ENCODE data around the gene EPHA1.

Gene EPHA1

DNA sequence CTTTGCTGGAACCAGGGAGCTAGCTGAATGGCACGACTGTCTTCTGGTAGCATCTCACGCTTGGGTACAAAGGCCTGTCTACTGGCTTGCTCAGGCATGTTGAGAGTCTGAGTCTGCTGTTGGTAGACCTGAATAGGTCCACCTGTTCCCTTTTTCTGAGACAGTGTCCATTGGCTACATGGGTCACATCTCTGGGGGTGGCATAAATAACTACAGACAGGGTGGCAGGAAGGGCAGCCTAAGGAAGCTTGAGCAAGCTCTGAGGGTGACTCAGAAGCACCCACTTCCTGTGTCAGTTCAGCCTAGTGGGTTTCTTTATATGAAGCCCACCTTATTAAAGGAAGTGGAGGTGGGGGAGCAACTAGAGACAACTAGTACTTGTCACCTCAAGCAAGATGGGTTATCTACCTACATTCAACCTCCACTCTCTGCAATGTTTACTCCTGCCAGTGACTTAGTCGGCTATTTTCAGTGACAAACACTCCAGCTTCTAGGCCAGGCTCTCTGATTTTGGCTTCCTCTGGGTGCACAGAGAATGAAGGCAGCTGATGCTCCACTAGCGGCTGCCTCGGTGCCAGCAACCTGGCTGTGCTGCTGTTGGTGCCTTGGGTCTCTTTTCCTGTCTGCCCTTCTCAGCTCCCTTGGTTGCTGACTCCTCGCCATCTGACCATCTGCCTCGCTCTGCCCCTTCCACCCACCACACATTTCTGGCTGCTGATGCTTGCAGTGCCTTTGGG is 33.2 kb downstream of the EPHA1 start:
- TF ChIP-seq EP300 (IDR thresholded peaks at IDR 0.05; ENCODE audit: borderline replicate concordance) (no peak), FOXM1 (IDR thresholded peaks at IDR 0.05; ENCODE audit: borderline replicate concordance, low read depth) (no peak)
- TF ChIP-seq, protein P1, sequence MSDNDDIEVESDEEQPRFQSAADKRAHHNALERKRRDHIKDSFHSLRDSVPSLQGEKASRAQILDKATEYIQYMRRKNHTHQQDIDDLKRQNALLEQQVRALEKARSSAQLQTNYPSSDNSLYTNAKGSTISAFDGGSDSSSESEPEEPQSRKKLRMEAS (IDR thresholded peaks at IDR 0.05): no peak

DNA sequence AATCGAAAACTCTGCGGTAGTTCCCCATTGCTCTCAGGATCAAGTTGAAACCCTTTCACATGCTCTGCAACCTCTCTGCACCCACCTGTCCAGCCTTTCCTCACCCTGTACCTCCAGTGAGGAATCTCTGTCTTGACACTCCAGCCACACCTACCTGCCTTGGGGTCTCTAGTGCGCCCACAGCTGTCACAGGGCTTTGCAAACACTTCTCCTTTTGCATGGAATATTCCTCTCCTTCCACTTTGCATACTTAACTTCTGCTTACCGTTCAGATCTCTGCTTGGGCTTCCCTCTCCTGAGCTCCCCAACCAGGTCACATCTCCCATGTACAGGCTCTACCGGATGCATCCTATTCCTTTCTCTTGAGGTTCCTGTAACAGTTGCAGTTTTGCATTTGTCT is 34.1 kb downstream of the EPHA1 start:
- no peak for TF ChIP-seq TAF1 (IDR thresholded peaks at IDR 0.05; ENCODE audit: low read depth)

DNA sequence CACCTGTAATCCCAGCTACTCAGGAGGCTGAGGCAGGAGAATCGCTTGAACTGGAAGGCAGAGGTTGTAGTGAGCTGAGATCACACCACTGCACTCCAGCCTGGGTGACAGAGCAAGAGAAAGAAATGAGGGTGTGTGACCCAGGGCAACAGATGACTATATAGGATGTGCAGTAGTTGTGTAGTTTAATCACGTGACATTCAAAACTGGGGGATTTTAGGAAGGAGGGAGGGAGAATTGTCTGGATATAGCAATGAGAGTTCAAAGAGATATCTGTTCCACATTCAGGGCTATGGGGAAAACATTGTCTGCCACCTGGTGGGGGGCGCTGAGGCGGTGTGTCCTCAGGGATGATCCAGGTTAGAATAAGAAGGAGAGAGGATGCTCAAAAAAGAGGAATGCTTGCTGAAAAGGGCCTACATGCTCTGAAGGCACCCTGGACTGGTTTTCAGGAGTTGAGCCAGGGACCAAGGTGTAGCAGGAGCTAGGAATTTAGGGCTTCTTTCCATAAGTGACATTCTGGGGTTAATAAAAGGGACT is 35.3 kb downstream of the EPHA1 start:
- TF ChIP-seq NFIC (IDR thresholded peaks at IDR 0.05): no peak
- TF ChIP-seq, protein P1 (IDR thresholded peaks at IDR 0.05): no peak
- no peak for TF ChIP-seq YY1 (IDR thresholded peaks at IDR 0.05; ENCODE audit: low read depth)

DNA sequence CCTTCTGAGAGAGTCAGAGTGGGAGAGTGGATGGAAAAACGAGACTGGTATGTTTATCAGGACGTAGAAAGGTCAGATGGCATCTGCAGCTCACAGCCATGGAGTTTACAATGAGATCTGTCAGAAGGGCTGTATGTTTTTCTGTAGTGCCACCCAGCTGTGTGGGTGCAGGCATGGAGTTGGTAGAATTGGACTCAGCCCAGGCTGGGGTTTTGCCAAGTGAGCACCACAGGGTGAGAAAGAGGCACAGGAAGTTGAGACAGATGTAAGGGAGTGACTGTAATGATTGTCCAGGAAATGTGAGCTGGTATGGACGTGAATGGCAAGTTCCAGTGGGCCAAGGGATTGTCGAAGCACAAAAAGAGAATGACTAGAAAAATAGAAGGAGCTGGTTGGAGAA is 36.6 kb downstream of the EPHA1 start:
- TF ChIP-seq EGR1 (IDR thresholded peaks at IDR 0.05) (no peak), FOXM1 (IDR thresholded peaks at IDR 0.05; ENCODE audit: borderline replicate concordance, low read depth) (no peak), TCF12 (IDR thresholded peaks at IDR 0.05; ENCODE audit: low read depth) (no peak), TEAD4 (IDR thresholded peaks at IDR 0.05) (no peak), EP300 (IDR thresholded peaks at IDR 0.05; ENCODE audit: borderline replicate concordance) (no peak), YY1 (IDR thresholded peaks at IDR 0.05; ENCODE audit: low read depth) (no peak), TAF1 (IDR thresholded peaks at IDR 0.05; ENCODE audit: low read depth) (no peak), ZBTB7A (IDR thresholded peaks at IDR 0.05; ENCODE audit: low read depth) (no peak), RAD21 (IDR thresholded peaks at IDR 0.05; ENCODE audit: low read depth) (peak; percentile 50; the same call in 1 of the 2 replicates), CEBPB (IDR thresholded peaks at IDR 0.05) (no peak), CREB1 (IDR thresholded peaks at IDR 0.05; ENCODE audit: low read depth) (no peak), NFIC (IDR thresholded peaks at IDR 0.05) (peak; percentile 66)
- TF ChIP-seq, protein P2, sequence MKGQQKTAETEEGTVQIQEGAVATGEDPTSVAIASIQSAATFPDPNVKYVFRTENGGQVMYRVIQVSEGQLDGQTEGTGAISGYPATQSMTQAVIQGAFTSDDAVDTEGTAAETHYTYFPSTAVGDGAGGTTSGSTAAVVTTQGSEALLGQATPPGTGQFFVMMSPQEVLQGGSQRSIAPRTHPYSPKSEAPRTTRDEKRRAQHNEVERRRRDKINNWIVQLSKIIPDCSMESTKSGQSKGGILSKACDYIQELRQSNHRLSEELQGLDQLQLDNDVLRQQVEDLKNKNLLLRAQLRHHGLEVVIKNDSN (IDR thresholded peaks at IDR 0.05): no peak
- TF ChIP-seq, protein P3, sequence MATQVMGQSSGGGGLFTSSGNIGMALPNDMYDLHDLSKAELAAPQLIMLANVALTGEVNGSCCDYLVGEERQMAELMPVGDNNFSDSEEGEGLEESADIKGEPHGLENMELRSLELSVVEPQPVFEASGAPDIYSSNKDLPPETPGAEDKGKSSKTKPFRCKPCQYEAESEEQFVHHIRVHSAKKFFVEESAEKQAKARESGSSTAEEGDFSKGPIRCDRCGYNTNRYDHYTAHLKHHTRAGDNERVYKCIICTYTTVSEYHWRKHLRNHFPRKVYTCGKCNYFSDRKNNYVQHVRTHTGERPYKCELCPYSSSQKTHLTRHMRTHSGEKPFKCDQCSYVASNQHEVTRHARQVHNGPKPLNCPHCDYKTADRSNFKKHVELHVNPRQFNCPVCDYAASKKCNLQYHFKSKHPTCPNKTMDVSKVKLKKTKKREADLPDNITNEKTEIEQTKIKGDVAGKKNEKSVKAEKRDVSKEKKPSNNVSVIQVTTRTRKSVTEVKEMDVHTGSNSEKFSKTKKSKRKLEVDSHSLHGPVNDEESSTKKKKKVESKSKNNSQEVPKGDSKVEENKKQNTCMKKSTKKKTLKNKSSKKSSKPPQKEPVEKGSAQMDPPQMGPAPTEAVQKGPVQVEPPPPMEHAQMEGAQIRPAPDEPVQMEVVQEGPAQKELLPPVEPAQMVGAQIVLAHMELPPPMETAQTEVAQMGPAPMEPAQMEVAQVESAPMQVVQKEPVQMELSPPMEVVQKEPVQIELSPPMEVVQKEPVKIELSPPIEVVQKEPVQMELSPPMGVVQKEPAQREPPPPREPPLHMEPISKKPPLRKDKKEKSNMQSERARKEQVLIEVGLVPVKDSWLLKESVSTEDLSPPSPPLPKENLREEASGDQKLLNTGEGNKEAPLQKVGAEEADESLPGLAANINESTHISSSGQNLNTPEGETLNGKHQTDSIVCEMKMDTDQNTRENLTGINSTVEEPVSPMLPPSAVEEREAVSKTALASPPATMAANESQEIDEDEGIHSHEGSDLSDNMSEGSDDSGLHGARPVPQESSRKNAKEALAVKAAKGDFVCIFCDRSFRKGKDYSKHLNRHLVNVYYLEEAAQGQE (IDR thresholded peaks at IDR 0.05; ENCODE audit: low read depth): no peak
- TF ChIP-seq, protein P1 (IDR thresholded peaks at IDR 0.05): peak; percentile 63

DNA sequence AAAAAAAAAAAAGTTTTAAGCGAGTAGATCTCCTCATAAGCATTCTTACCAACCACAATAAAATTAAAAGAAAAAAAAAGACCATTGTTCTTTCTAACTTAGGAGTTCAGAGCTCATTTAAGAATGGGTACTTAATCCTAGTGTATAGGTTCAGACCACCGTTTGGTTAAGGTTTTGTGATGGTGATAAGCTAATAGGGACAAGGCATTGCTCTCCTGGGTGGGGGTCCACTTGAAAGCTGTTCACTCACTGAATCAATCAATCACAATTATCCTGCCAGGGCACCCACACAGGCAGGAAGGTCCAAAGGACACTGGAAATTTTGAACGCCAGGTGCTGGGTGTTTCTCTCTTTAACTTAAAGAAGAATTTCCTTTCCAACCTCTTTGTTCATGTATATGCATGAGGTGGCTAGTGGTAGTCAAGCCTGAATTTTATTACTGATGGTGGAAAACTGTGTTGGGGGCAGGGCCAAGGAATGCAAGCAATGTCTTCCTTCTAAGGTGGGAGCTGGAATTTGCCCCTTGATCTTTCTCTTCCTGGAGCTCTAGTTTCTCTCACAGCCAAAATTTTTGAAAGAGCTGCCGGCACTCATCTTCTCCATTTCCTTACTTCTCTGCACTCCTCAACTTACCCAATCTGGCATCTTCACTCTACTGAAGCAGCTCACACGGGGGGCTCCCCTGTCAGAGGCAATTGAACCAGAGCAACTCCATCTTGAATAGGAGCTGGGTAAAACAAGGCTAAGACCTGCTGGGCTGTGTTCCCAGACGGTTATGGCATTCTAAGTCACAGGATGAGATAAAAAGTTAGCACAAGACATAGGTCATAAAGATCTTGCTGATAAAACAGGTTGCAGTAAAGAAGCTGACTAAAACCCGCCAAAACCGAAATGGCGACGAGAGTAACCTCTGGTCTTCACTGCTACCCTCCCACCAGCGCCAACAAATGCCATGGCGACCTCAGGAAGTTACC is 38.7 kb downstream of the EPHA1 start:
- TF ChIP-seq TCF12 (IDR thresholded peaks at IDR 0.05; ENCODE audit: low read depth) (no peak), CEBPB (IDR thresholded peaks at IDR 0.05) (no peak), TEAD4 (IDR thresholded peaks at IDR 0.05) (no peak), EP300 (IDR thresholded peaks at IDR 0.05; ENCODE audit: borderline replicate concordance) (no peak)
- TF ChIP-seq, protein P1 (IDR thresholded peaks at IDR 0.05): no peak
- TF ChIP-seq, protein P2 (IDR thresholded peaks at IDR 0.05): no peak

DNA sequence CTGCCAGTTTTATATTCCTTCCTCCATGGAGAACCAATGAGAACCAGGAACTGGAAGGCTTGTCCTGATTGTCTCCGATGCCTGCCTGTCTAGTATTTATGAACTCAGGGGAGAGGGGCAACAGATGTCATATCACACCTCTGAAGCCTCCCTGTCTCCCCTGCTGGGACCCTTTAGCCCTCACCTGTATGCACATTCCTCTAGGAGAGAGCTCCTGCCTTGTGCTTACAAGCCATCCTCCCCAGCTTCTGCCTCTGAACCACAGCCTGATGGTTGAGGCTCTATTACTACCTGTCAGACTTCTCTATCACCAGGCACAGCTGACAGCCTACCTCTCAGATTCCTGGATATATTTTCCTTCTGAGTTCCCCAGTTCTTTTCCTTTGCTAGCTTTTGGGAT is 40.3 kb downstream of the EPHA1 start:
- no peak for TF ChIP-seq FOXM1 (IDR thresholded peaks at IDR 0.05; ENCODE audit: borderline replicate concordance, low read depth)
- no peak for TF ChIP-seq CEBPB (IDR thresholded peaks at IDR 0.05)
- TF ChIP-seq CREB1 (IDR thresholded peaks at IDR 0.05; ENCODE audit: low read depth): no peak
- TF ChIP-seq EGR1 (IDR thresholded peaks at IDR 0.05): no peak
- TF ChIP-seq ZBTB7A (IDR thresholded peaks at IDR 0.05; ENCODE audit: low read depth): no peak
- no peak for TF ChIP-seq EP300 (IDR thresholded peaks at IDR 0.05; ENCODE audit: borderline replicate concordance)

DNA sequence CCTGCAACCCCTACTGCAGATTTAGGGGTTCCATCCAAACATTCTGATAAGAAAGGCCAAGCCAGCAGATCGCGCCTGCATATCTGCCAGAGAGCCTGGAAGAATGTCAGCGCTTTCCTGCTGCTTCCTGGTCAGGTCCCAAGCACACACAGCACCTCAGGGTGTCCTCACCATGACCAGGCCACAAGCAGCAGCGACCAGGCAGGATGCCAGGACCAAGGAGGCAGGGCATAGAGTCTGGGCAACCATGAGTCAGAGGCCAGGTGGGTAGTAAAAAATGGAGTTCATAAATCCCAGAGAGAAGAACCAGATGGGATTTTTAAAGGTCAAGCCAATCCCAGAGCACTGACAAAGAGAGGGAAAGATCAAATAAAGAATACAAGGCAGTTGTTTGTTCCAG is 40.7 kb downstream of the EPHA1 start:
- no peak for TF ChIP-seq TCF12 (IDR thresholded peaks at IDR 0.05; ENCODE audit: low read depth)
- TF ChIP-seq NFIC (IDR thresholded peaks at IDR 0.05): peak; percentile 28; the same call in 1 of the 2 replicates
- no peak for TF ChIP-seq TEAD4 (IDR thresholded peaks at IDR 0.05)

Measured in Ishikawa (cell line).